ENCODE data around the gene CMTM5. TPM values are rescaled to one million over a fixed set of nuclear protein-coding genes. Genes with fewer than 3 reads are reported as not detected.

Gene CMTM5
- polyA plus RNA-seq, 1 donor (not counting 4 experiments of a cell fraction or from before 2014, with no cell fraction given): not detected

GRCh38 chr14:23335623-23336022 lies 41.2 kb upstream of the CMTM5 start:
- peaks cover 3% of the 10 kb centered on the region for H3K27me3 ChIP-seq (ENCODE audit: control insufficient read depth, extremely low read depth, insufficient read depth, low read length)
- no peak overlapping the region for H2AFZ ChIP-seq (ENCODE audit: control insufficient read depth, low read length)
- no peaks in the 10 kb centered on the region for H3K9me1 ChIP-seq (ENCODE audit: control insufficient read depth, extremely low read depth, insufficient read depth, low read length)
- no peaks in the 10 kb centered on the region for H3K4me1 ChIP-seq (ENCODE audit: control insufficient read depth, extremely low read depth, insufficient read depth, low read length)
- no peaks in the 10 kb centered on the region for H3K9me3 ChIP-seq (ENCODE audit: control insufficient read depth, low read depth, low read length)
- H3K79me2 ChIP-seq (ENCODE audit: control insufficient read depth, insufficient read depth, low read length): no peaks in the 10 kb centered on the region
- dilution Hi-C loops (cut with MboI; ENCODE audit: extremely low pct_ligation_motif_present, low sequenced_read_pairs): no loop called here
- FAIRE-seq (no peak), DNase-seq (ENCODE audit: low read depth, low spot score) (no peak)
- H3K36me3 ChIP-seq (ENCODE audit: control insufficient read depth in 2 of 2, extremely low read depth in 1 of 2, insufficient read depth in 2 of 2, low read length in 2 of 2): no peaks in the 10 kb centered on the region
- H3K4me2 ChIP-seq (ENCODE audit: control insufficient read depth, extremely low read depth, insufficient read depth, low read depth, low read length): no peak overlapping the region
- no peak overlapping the region for H3K27ac ChIP-seq (ENCODE audit: control insufficient read depth, insufficient read depth, low read length)
- TF ChIP-seq, protein P1, sequence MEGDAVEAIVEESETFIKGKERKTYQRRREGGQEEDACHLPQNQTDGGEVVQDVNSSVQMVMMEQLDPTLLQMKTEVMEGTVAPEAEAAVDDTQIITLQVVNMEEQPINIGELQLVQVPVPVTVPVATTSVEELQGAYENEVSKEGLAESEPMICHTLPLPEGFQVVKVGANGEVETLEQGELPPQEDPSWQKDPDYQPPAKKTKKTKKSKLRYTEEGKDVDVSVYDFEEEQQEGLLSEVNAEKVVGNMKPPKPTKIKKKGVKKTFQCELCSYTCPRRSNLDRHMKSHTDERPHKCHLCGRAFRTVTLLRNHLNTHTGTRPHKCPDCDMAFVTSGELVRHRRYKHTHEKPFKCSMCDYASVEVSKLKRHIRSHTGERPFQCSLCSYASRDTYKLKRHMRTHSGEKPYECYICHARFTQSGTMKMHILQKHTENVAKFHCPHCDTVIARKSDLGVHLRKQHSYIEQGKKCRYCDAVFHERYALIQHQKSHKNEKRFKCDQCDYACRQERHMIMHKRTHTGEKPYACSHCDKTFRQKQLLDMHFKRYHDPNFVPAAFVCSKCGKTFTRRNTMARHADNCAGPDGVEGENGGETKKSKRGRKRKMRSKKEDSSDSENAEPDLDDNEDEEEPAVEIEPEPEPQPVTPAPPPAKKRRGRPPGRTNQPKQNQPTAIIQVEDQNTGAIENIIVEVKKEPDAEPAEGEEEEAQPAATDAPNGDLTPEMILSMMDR (optimal IDR thresholded peaks at IDR 0.05 in 1 of 3, IDR thresholded peaks at IDR 0.05 in 1 of 3, conservative IDR thresholded peaks at IDR 0.05 in 1 of 3; ENCODE audit: extremely low read depth in 1 of 3, insufficient read depth in 2 of 3, low read length in 3 of 3): no peak
- TF ChIP-seq EZH2 (IDR thresholded peaks at IDR 0.05; ENCODE audit: low read length): no peak
- no peak overlapping the region for H3K4me3 ChIP-seq (ENCODE audit: control insufficient read depth in 2 of 3, extremely low read depth in 1 of 3, insufficient read depth in 2 of 3, low read depth in 1 of 3, low read length in 3 of 3)
- H3K9ac ChIP-seq (ENCODE audit: control insufficient read depth, extremely low read depth, insufficient read depth, low read length): no peak overlapping the region
- H4K20me1 ChIP-seq (ENCODE audit: control insufficient read depth, extremely low read depth, insufficient read depth, low read length): no peaks in the 10 kb centered on the region

- Histone ChIP-seq H4K20me1 (ENCODE audit: control insufficient read depth, extremely low read depth, insufficient read depth, low read length) (no peaks in the 10 kb centered on the region), H2AFZ (ENCODE audit: control insufficient read depth, low read length) (no peak overlapping the region), H3K4me2 (ENCODE audit: control insufficient read depth, extremely low read depth, insufficient read depth, low read depth, low read length) (no peak overlapping the region), H3K9me1 (ENCODE audit: control insufficient read depth, extremely low read depth, insufficient read depth, low read length) (no peaks in the 10 kb centered on the region), H3K27ac (ENCODE audit: control insufficient read depth, insufficient read depth, low read length) (no peak overlapping the region), H3K9me3 (ENCODE audit: control insufficient read depth, low read depth, low read length) (no peaks in the 10 kb centered on the region), H3K9ac (ENCODE audit: control insufficient read depth, extremely low read depth, insufficient read depth, low read length) (no peak overlapping the region), H3K27me3 (ENCODE audit: control insufficient read depth, extremely low read depth, insufficient read depth, low read length) (peaks cover 3% of the 10 kb centered on the region), H3K4me3 (ENCODE audit: control insufficient read depth in 2 of 3, extremely low read depth in 1 of 3, insufficient read depth in 2 of 3, low read depth in 1 of 3, low read length in 3 of 3) (no peak overlapping the region), H3K36me3 (ENCODE audit: control insufficient read depth in 2 of 2, extremely low read depth in 1 of 2, insufficient read depth in 2 of 2, low read length in 2 of 2) (no peaks in the 10 kb centered on the region), H3K79me2 (ENCODE audit: control insufficient read depth, insufficient read depth, low read length) (no peaks in the 10 kb centered on the region), H3K4me1 (ENCODE audit: control insufficient read depth, extremely low read depth, insufficient read depth, low read length) (no peaks in the 10 kb centered on the region)
- DNase-seq (ENCODE audit: low read depth, low spot score) (no peak), FAIRE-seq (no peak)
- dilution Hi-C loops (cut with MboI; ENCODE audit: extremely low pct_ligation_motif_present, low sequenced_read_pairs): no loop called here
- TF ChIP-seq, protein P1 (optimal IDR thresholded peaks at IDR 0.05 in 1 of 3, IDR thresholded peaks at IDR 0.05 in 1 of 3, conservative IDR thresholded peaks at IDR 0.05 in 1 of 3; ENCODE audit: extremely low read depth in 1 of 3, insufficient read depth in 2 of 3, low read length in 3 of 3): no peak
- no peak for TF ChIP-seq EZH2 (IDR thresholded peaks at IDR 0.05; ENCODE audit: low read length)
Observed at GRCh38 chr14:23339506-23340268, 37.2 kb upstream of the CMTM5 start.

Measured in keratinocyte (primary cell).